Activated CD8-positive, alpha-beta T cell treated with anti-CD3 and anti-CD28 coated beads, Interleukin-2, amount 10 ng/mL, durations not matched to agents 7 days and 5 days (primary cell): ENCODE data around the gene CCDC14. TPM values are rescaled to one million over a fixed set of nuclear protein-coding genes. Genes with fewer than 3 reads are reported as not detected.

ENCODE experiments used
- ATAC-seq: fragments of 150-1000 bp; cut with Tn5 transposase; one replicate; pipeline ENCODE4 v1.10.0; 2021; ENCODE audit warnings: moderate library complexity
- CTCF ChIA-PET: fragments of 350-600 bp; sonication (Branson Sonifier 250); formaldehyde crosslinking; loops from one replicate; lab custom pipeline; 2021; ENCODE audit warnings: antibody characterized with exemption; lab: Charles Lee
- POLR2A ChIA-PET: fragments of 350-600 bp; sonication (Branson Sonifier 250); formaldehyde crosslinking; loops from one replicate; lab custom pipeline; 2021; ENCODE audit warnings: antibody characterized with exemption; lab: Charles Lee
- DNase-seq: peaks from one replicate; pipeline ENCODE4 v3.0.0-alpha.2; 2020
- H3K27ac Mint-ChIP-seq: one replicate; pipeline ENCODE4 v1.8.0; 2021; ENCODE audit warnings: mild to moderate bottlenecking, mixed read lengths
- H3K27me3 Mint-ChIP-seq: one replicate; pipeline ENCODE4 v1.8.0; 2021; ENCODE audit warnings: low read depth, mixed read lengths
- H3K36me3 Mint-ChIP-seq: one replicate; pipeline ENCODE4 v1.8.0; 2021; ENCODE audit warnings: low read depth, mixed read lengths
- H3K4me1 Mint-ChIP-seq: one replicate; pipeline ENCODE4 v1.8.0; 2021; ENCODE audit warnings: low read depth, mixed read lengths
- H3K4me3 Mint-ChIP-seq: one replicate; pipeline ENCODE4 v1.8.0; 2021; ENCODE audit warnings: mild to moderate bottlenecking, mixed read lengths
- H3K9me3 Mint-ChIP-seq: one replicate; pipeline ENCODE4 v1.8.0; 2022; ENCODE audit warnings: mixed read lengths; ENCODE audit not compliant: insufficient read depth
- total RNA-seq, 2 experiments: library from RNA; stranded (reverse); gene quantifications; one replicate each; pipeline ENCODE4 v1.2.3, GENCODE V29; 2021

The CCDC14 gene
- total RNA-seq, 2 experiments from 2014 or later, result 47.9 to 50.3 TPM

- Mint-ChIP-seq H3K36me3 (peaks cover 27% of the 10 kb centered on the region), H3K9me3 (no peaks in the 10 kb centered on the region), H3K4me1 (no peaks in the 10 kb centered on the region), H3K27ac (no peak overlapping the region), H3K27me3 (no peaks in the 10 kb centered on the region), H3K4me3 (no peak overlapping the region)
- ChIA-PET CTCF (interaction anchor here (2.3 kb wide), 1 partner anchor 12 kb away, joined by 6 read pairs; no protein-coding TSS in a partner anchor), POLR2A (no interaction called here)
- ATAC-seq (no peak), DNase-seq (no peak)
Observed at GRCh38 chr3:123952844-123953520, 8.0 kb downstream of the CCDC14 start.

GRCh38 chr3:123951522-123952447 lies 9.2 kb downstream of the CCDC14 start:
- H3K36me3 Mint-ChIP-seq, result peaks cover 30% of the 10 kb centered on the region
- DNase-seq (no peak), ATAC-seq (no peak)
- no peaks in the 10 kb centered on the region for H3K4me1 Mint-ChIP-seq
- CTCF ChIA-PET, result interaction anchor here (2.3 kb wide), 1 partner anchor 11 kb away, joined by 6 read pairs; no protein-coding TSS in a partner anchor
- no peak overlapping the region for H3K27ac Mint-ChIP-seq
- H3K27me3 Mint-ChIP-seq, result no peaks in the 10 kb centered on the region
- no peaks in the 10 kb centered on the region for H3K9me3 Mint-ChIP-seq
- POLR2A ChIA-PET, result no interaction called here
- H3K4me3 Mint-ChIP-seq, result no peak overlapping the region

DNA sequence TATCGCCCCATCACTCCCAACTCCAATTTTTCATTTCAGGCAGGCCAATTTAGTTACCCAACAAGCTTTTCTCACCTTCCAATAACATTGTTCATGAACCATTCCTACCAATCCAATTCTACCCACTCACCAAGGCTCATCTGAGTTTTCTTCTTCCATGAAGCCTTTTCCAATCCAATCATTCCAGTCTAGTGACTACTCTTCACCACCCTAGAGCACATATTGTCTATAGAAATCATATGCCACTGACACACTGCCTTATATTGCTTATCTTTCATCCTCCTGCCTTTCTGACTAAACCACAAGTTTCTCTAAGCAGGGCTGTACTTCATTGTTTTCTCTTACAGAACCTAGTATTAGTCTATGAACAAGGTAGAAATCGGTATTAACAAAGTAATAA lies 11.4 kb downstream of the CCDC14 start:
- Mint-ChIP-seq H3K9me3 (no peaks in the 10 kb centered on the region), H3K27ac (no peak overlapping the region), H3K4me3 (no peak overlapping the region), H3K27me3 (no peaks in the 10 kb centered on the region), H3K36me3 (peaks cover 31% of the 10 kb centered on the region), H3K4me1 (no peaks in the 10 kb centered on the region)
- ChIA-PET CTCF (interaction anchor here (1.2 kb wide), 1 partner anchor 21 kb away, joined by 3 read pairs; no protein-coding TSS in a partner anchor), POLR2A (no interaction called here)
- ATAC-seq (no peak), DNase-seq (no peak)

DNA sequence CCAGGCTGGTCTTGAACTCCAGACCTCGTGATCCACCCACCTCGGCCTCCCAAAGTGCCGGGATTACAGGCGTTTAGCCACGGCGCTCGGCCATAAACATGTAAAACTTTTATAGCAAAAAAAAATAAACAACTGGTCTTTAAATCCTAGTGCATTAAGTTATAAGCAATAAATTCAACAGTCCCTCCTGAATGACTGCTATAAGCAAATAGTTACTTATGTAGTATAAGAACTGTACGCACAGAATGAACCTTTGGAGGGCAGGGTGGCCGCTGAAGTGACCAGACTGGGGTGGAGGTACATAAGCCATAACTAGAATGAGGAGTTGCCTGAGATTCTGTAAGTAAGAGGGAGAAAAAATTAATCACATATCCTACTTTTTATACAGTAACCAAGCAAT lies 12.6 kb downstream of the CCDC14 start:
- DNase-seq (no peak), ATAC-seq (no peak)
- Mint-ChIP-seq H3K9me3 (no peaks in the 10 kb centered on the region), H3K4me3 (no peak overlapping the region), H3K27ac (no peak overlapping the region), H3K27me3 (no peaks in the 10 kb centered on the region), H3K4me1 (no peaks in the 10 kb centered on the region), H3K36me3 (peaks cover 36% of the 10 kb centered on the region)
- ChIA-PET CTCF (no interaction called here), POLR2A (no interaction called here)

- CTCF ChIA-PET, result no interaction called here
- POLR2A ChIA-PET, result no interaction called here
- DNase-seq, result no peak
Observed at GRCh38 chr3:123947482-123947881, 13.5 kb downstream of the CCDC14 start.

GRCh38 chr3:123941542-123941941 lies 19.5 kb downstream of the CCDC14 start:
- DNase-seq, result no peak
- no peak for ATAC-seq
- Mint-ChIP-seq H3K27ac (no peak overlapping the region), H3K4me1 (no peaks in the 10 kb centered on the region), H3K9me3 (no peaks in the 10 kb centered on the region), H3K36me3 (peaks cover 46% of the 10 kb centered on the region), H3K27me3 (no peaks in the 10 kb centered on the region), H3K4me3 (no peak overlapping the region)
- ChIA-PET CTCF (interaction anchor here (0.7 to 1.8 kb wide), 7 partner anchors 10 to 135 kb away, joined by 3 to 6 read pairs (median 3); partner anchors contain the start of gene KALRN), POLR2A (no interaction called here)

More at GRCh38 chr3:123947482-123947881, 13.5 kb downstream of the CCDC14 start:
- H3K27ac Mint-ChIP-seq, result no peak overlapping the region
- H3K4me3 Mint-ChIP-seq, result no peak overlapping the region
- no peaks in the 10 kb centered on the region for H3K9me3 Mint-ChIP-seq
- no peaks in the 10 kb centered on the region for H3K27me3 Mint-ChIP-seq
- no peaks in the 10 kb centered on the region for H3K4me1 Mint-ChIP-seq
- H3K36me3 Mint-ChIP-seq, result peaks cover 35% of the 10 kb centered on the region
- no peak for ATAC-seq

DNA sequence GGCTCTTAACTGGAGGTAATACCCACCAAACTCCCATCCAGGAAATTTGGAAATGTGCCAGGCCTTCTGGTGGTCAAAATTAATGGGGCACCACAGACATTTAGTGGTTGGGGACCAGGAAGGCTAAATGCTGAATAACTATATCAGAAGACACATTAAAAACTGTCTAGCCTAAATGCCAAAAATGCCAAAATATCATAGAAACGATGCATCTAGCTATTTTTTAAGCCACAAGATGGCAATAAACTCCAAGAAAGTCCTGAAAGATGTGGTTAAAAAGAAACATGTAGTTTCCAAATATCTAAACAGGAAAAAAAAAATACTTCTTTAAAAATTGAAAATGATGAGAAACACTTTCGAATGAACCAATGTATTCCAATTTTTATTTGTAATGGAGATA lies 19.9 kb downstream of the CCDC14 start:
- H3K9me3 Mint-ChIP-seq, result no peaks in the 10 kb centered on the region
- DNase-seq (no peak), ATAC-seq (no peak)
- H3K36me3 Mint-ChIP-seq, result peaks cover 43% of the 10 kb centered on the region
- ChIA-PET POLR2A (no interaction called here), CTCF (interaction anchor here (0.7 to 1.8 kb wide), 8 partner anchors 10 to 136 kb away, joined by 3 to 6 read pairs (median 3); partner anchors contain the start of gene KALRN)
- H3K4me1 Mint-ChIP-seq, result no peaks in the 10 kb centered on the region
- no peak overlapping the region for H3K27ac Mint-ChIP-seq
- H3K27me3 Mint-ChIP-seq, result no peaks in the 10 kb centered on the region
- no peak overlapping the region for H3K4me3 Mint-ChIP-seq

DNA sequence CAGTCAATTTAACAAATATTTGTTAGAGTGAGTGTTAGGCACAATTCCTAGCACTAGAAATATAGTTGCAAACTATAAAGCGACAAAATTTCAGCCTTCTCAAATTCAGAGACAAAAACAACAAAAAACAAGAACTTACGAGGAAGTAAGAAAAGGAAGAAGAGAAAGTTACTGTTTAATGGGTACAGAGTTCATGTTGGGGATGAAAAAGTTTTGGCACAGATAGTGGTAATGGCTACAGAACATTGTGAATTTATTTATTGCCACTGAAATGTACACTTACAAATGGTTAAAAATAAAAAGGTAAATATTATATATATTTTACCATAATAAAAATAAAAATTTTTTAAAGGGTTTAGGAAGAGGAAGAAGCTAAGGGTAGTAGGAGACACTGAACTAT lies 21.3 kb downstream of the CCDC14 start:
- Mint-ChIP-seq H3K4me3 (no peak overlapping the region), H3K36me3 (peaks cover 40% of the 10 kb centered on the region), H3K27ac (no peak overlapping the region), H3K4me1 (no peaks in the 10 kb centered on the region), H3K9me3 (no peaks in the 10 kb centered on the region), H3K27me3 (no peaks in the 10 kb centered on the region)
- ChIA-PET CTCF (no interaction called here), POLR2A (no interaction called here)
- DNase-seq (no peak), ATAC-seq (no peak)

- H3K36me3 Mint-ChIP-seq, result peaks cover 35% of the 10 kb centered on the region
- ChIA-PET POLR2A (no interaction called here), CTCF (no interaction called here)
- H3K4me3 Mint-ChIP-seq, result no peak overlapping the region
- DNase-seq, result no peak
- H3K27me3 Mint-ChIP-seq, result no peaks in the 10 kb centered on the region
- H3K9me3 Mint-ChIP-seq, result no peaks in the 10 kb centered on the region
- no peak for ATAC-seq
- no peaks in the 10 kb centered on the region for H3K4me1 Mint-ChIP-seq
- H3K27ac Mint-ChIP-seq, result no peak overlapping the region
Observed at GRCh38 chr3:123936400-123936799, 24.6 kb downstream of the CCDC14 start.

GRCh38 chr3:123935830-123936229 lies 25.2 kb downstream of the CCDC14 start:
- POLR2A ChIA-PET, result no interaction called here
- CTCF ChIA-PET, result no interaction called here
- H3K9me3 Mint-ChIP-seq, result no peaks in the 10 kb centered on the region
- H3K4me1 Mint-ChIP-seq, result no peaks in the 10 kb centered on the region
- H3K27me3 Mint-ChIP-seq, result no peaks in the 10 kb centered on the region
- no peak for DNase-seq
- no peak for ATAC-seq
- peaks cover 35% of the 10 kb centered on the region for H3K36me3 Mint-ChIP-seq
- no peak overlapping the region for H3K27ac Mint-ChIP-seq
- H3K4me3 Mint-ChIP-seq, result no peak overlapping the region

- Mint-ChIP-seq H3K27me3 (no peaks in the 10 kb centered on the region), H3K4me1 (no peaks in the 10 kb centered on the region), H3K9me3 (no peaks in the 10 kb centered on the region), H3K27ac (no peak overlapping the region), H3K4me3 (no peak overlapping the region), H3K36me3 (peaks cover 33% of the 10 kb centered on the region)
- ATAC-seq, result no peak
- CTCF ChIA-PET, result no interaction called here
- POLR2A ChIA-PET, result no interaction called here
- DNase-seq, result no peak
Observed at GRCh38 chr3:123934250-123934649, 26.8 kb downstream of the CCDC14 start.

- POLR2A ChIA-PET, result no interaction called here
- ATAC-seq (no peak), DNase-seq (no peak)
- Mint-ChIP-seq H3K27me3 (no peaks in the 10 kb centered on the region), H3K4me3 (no peak overlapping the region), H3K36me3 (peaks cover 26% of the 10 kb centered on the region), H3K4me1 (no peaks in the 10 kb centered on the region), H3K27ac (no peak overlapping the region), H3K9me3 (no peaks in the 10 kb centered on the region)
- CTCF ChIA-PET, result no interaction called here
Observed at GRCh38 chr3:123930445-123930844, 30.6 kb downstream of the CCDC14 start.
